Endothelial cell of umbilical vein (primary cell): Measurements from ENCODE around the gene F2RL2. TPM values are rescaled to one million over a fixed set of nuclear protein-coding genes. Genes with fewer than 3 reads are reported as not detected.

Experiments
- BruUV-seq: library from RNA; stranded (reverse); fragments of 400-500 nt; replicated peaks from 2 replicates; lab custom pipeline; 2021; lab: Mats Ljungman, UMichigan
- CTCF ChIA-PET: fragments of 300-600, 350-600 bp; sonication (Branson Sonifier 250); formaldehyde crosslinking; loops from one replicate; lab custom pipeline; 2021; ENCODE audit warnings: antibody characterized with exemption, inconsistent platforms; lab: Charles Lee
- POLR2A ChIA-PET: fragments of 300-600, 350-600 bp; sonication (Branson Sonifier 250); formaldehyde crosslinking; loops from one replicate; lab custom pipeline; 2021; ENCODE audit warnings: antibody characterized with exemption, inconsistent platforms; lab: Charles Lee
- DNase-seq: peaks from one replicate; pipeline ENCODE4 v3.0.0-alpha.2; 2011; ENCODE audit warnings: low read depth, low spot score
- FAIRE-seq: peaks from 2 replicates; lab custom pipeline; 2011; peaks lifted over from hg19 to GRCh38; lab: Jason Lieb, UNC
- H2AFZ ChIP-seq: 2 replicates; pipeline ENCODE4 v1.6.0; 2012; ENCODE audit warnings: low read depth, low read length, control low read depth, inconsistent platforms
- H3K27ac ChIP-seq: 2 replicates; pipeline ENCODE4 v1.5.1; 2011; ENCODE audit warnings: low read depth, mild to moderate bottlenecking, control low read depth, low read length, moderate library complexity; ENCODE audit not compliant: insufficient read depth
- H3K27me3 ChIP-seq, 2 experiments: 2 replicates each; pipeline versions ENCODE4 v1.6.0 to v1.6.1; 2011; ENCODE audit warnings: low read length in 2 of 2, mixed read lengths in 1 of 2; ENCODE audit not compliant: control insufficient read depth in 2 of 2, insufficient read depth in 2 of 2
- H3K36me3 ChIP-seq, 2 experiments: 2 replicates in 1 of 2; 3 replicates in 1 of 2; pipeline ENCODE4 v1.5.1; 2011; ENCODE audit warnings: low read length in 2 of 2, mild to moderate bottlenecking in 1 of 2, moderate library complexity in 1 of 2; ENCODE audit not compliant: control insufficient read depth in 2 of 2, insufficient read depth in 2 of 2; ENCODE audit errors: extremely low read depth in 1 of 2
- H3K4me1 ChIP-seq: 3 replicates; pipeline ENCODE4 v1.5.1; 2011; ENCODE audit warnings: mild to moderate bottlenecking, low read length; ENCODE audit not compliant: control insufficient read depth, insufficient read depth; ENCODE audit errors: extremely low read depth
- H3K4me2 ChIP-seq: 2 replicates; pipeline ENCODE4 v1.6.1; 2011; ENCODE audit warnings: low read length, control low read depth, mixed read lengths; ENCODE audit not compliant: insufficient read depth
- H3K4me3 ChIP-seq, 3 experiments: fragments of 200-600 bp in 1 of 3; sonication (generic), shearing (Covaris generic) in 1 of 3; replicated peaks in 1 of 3; 2 replicates each; pipeline ENCODE4 v1.5.1; 2011 to 2016; ENCODE audit warnings: control low read depth in 3 of 3, low read length in 3 of 3, mild to moderate bottlenecking in 2 of 3, inconsistent platforms in 1 of 3, low read depth in 1 of 3, moderate library complexity in 1 of 3; ENCODE audit not compliant: insufficient read depth in 1 of 3
- H3K79me2 ChIP-seq: 2 replicates; pipeline ENCODE4 v1.6.0; 2012; ENCODE audit warnings: low read length, inconsistent platforms; ENCODE audit not compliant: control insufficient read depth, insufficient read depth
- H3K9ac ChIP-seq: replicated peaks from 2 replicates; pipeline ENCODE3; 2011; ENCODE audit warnings: low read length, control low read depth; ENCODE audit not compliant: insufficient read depth; ENCODE audit errors: extremely low read depth
- H3K9me1 ChIP-seq: replicated peaks from 3 replicates; pipeline ENCODE4 v1.6.0; 2011; ENCODE audit warnings: mild to moderate bottlenecking, low read length; ENCODE audit not compliant: control insufficient read depth, insufficient read depth; ENCODE audit errors: extremely low read depth
- H3K9me3 ChIP-seq: replicated peaks from 2 replicates; pipeline ENCODE4 v1.5.1; 2012; ENCODE audit warnings: low read length, inconsistent platforms; ENCODE audit not compliant: control insufficient read depth, insufficient read depth
- H4K20me1 ChIP-seq: replicated peaks from 2 replicates; pipeline ENCODE3; 2011; ENCODE audit warnings: mild to moderate bottlenecking, low read length; ENCODE audit not compliant: control insufficient read depth, insufficient read depth; ENCODE audit errors: extremely low read depth
- CTCF ChIP-seq, 2 donors: IDR thresholded peaks; 1 replicate in 1 of 2; 2 replicates in 1 of 2; pipeline ENCODE4 v1.5.1; 2011; ENCODE audit warnings: low read length in 2 of 2, mild to moderate bottlenecking in 2 of 2, moderate library complexity in 2 of 2, control low read depth in 1 of 2, inconsistent platforms in 1 of 2, low read depth in 1 of 2; ENCODE audit not compliant: insufficient read depth in 1 of 2; ENCODE audit errors: extremely low read depth in 1 of 2
- EZH2 ChIP-seq: IDR thresholded peaks from 2 replicates; pipeline ENCODE4 v1.6.1; 2012; ENCODE audit warnings: borderline replicate concordance, low read depth, mild to moderate bottlenecking, moderate library complexity, low read length, inconsistent platforms; ENCODE audit not compliant: severe bottlenecking
- FOS ChIP-seq: IDR thresholded peaks from 2 replicates; pipeline ENCODE4 v1.6.1; 2011; ENCODE audit warnings: mild to moderate bottlenecking, low read length, moderate library complexity, borderline replicate concordance; ENCODE audit not compliant: insufficient read depth
- GATA2 ChIP-seq: IDR thresholded peaks from 2 replicates; pipeline ENCODE4 v1.7.0; 2011; ENCODE audit warnings: low read depth, mild to moderate bottlenecking, moderate library complexity, mixed read lengths, low read length; ENCODE audit not compliant: insufficient read length, insufficient read depth
- JUN ChIP-seq: IDR thresholded peaks from 2 replicates; pipeline ENCODE4 v1.6.1; 2011; ENCODE audit warnings: borderline replicate concordance, low read depth; ENCODE audit not compliant: insufficient read length, insufficient read depth
- MAX ChIP-seq: IDR thresholded peaks from 2 replicates; pipeline ENCODE4 v1.6.1; 2011; ENCODE audit not compliant: insufficient read depth, insufficient read length
- MYC ChIP-seq: IDR thresholded peaks from one replicate; pipeline ENCODE4 v1.6.1; 2011; ENCODE audit warnings: mild to moderate bottlenecking, low read depth, low read length
- POLR2A ChIP-seq: IDR thresholded peaks from 2 replicates; pipeline ENCODE4 v1.6.1; 2012; ENCODE audit warnings: low read depth, mild to moderate bottlenecking, control low read depth, low read length
- POLR2AphosphoS5 ChIP-seq: IDR thresholded peaks from 2 replicates; pipeline ENCODE4 v1.6.1; 2012; ENCODE audit warnings: low read depth, mild to moderate bottlenecking, control low read depth, low read length, moderate library complexity; ENCODE audit not compliant: insufficient read depth
- dilution Hi-C: fragments of 300-500 bp; cut with MboI; formaldehyde crosslinking; loops from one replicate; pipeline ENCODE4 v1.15.0; 2019; ENCODE audit warnings: low sequenced_read_pairs; ENCODE audit not compliant: extremely low pct_ligation_motif_present
- intact Hi-C: fragments of 100-400 bp; cut with micrococcal nuclease; formaldehyde crosslinking; loops from one replicate; pipeline ENCODE4 v1.10.0; 2022
- polyA plus RNA-seq, 4 experiments: library from polyadenylated mRNA; depleted of rRNA in 3 of 4; stranded (reverse) in 3 of 4; unstranded in 1 of 4; fragments of >200 nt; gene quantifications; 2 replicates each; pipeline versions ENCODE4 v1.2.1 to v1.2.3, GENCODE V29; 2011 to 2012; ENCODE audit warnings: missing spikeins in 1 of 4
- total RNA-seq: library from RNA; stranded (reverse); gene quantifications from 2 replicates; pipeline ENCODE4 v1.2.3, GENCODE V29; 2021

F2RL2 gene
- total and polyA plus RNA-seq, 2 donors (not counting 3 experiments of a cell fraction or from before 2014, with no cell fraction given): 19.8 to 33.3 TPM

- H3K9me3 ChIP-seq: no peaks in the 10 kb centered on the region
- no TSS peak for BruUV-seq
- no peak overlapping the region for H2AFZ ChIP-seq
- POLR2A ChIA-PET: no interaction called here
- no peaks in the 10 kb centered on the region for H3K9me1 ChIP-seq
- H4K20me1 ChIP-seq: no peaks in the 10 kb centered on the region
- H3K27ac ChIP-seq: no peak overlapping the region
- H3K4me3 ChIP-seq: no peak overlapping the region
- no peaks in the 10 kb centered on the region for H3K36me3 ChIP-seq
- H3K9ac ChIP-seq: no peak overlapping the region
- TF ChIP-seq EZH2 (no peak), FOS (no peak), POLR2A (no peak), MAX (no peak), POLR2AphosphoS5 (no peak), CTCF (IDR thresholded peaks at IDR 0.05; ENCODE audit: extremely low read depth in 1 of 2, insufficient read depth in 1 of 2, low read depth in 1 of 2, low read length in 2 of 2) (no peak), GATA2 (no peak), JUN (no peak), MYC (no peak)
- DNase-seq (no peak), FAIRE-seq (no peak)
- no peaks in the 10 kb centered on the region for H3K79me2 ChIP-seq
- no peaks in the 10 kb centered on the region for H3K27me3 ChIP-seq
- H3K4me2 ChIP-seq: no peak overlapping the region
- intact Hi-C loops: no loop called here
- no peaks in the 10 kb centered on the region for H3K4me1 ChIP-seq
- dilution Hi-C loops: no loop called here
- CTCF ChIA-PET: interaction anchor here (0.9 to 3.2 kb wide), 3 partner anchors 15 to 159 kb away, joined by 3 to 11 read pairs (median 10); no protein-coding TSS in a partner anchor
Observed at GRCh38 chr5:76616206-76616605, 7.0 kb downstream of the F2RL2 start.
